ELR (cell line): ENCODE measurements around the gene QSER1.
"Not testable (repeated sequence)": the region's sequence is repeated elsewhere in the genome, so short reads cannot be mapped to it uniquely, and the experiment has no call there.

Source experiments
- DNase-seq: peaks from one replicate; pipeline ENCODE4 v3.0.0-alpha.2; 2015; ENCODE audit warnings: low read depth

QSER1 gene

DNA sequence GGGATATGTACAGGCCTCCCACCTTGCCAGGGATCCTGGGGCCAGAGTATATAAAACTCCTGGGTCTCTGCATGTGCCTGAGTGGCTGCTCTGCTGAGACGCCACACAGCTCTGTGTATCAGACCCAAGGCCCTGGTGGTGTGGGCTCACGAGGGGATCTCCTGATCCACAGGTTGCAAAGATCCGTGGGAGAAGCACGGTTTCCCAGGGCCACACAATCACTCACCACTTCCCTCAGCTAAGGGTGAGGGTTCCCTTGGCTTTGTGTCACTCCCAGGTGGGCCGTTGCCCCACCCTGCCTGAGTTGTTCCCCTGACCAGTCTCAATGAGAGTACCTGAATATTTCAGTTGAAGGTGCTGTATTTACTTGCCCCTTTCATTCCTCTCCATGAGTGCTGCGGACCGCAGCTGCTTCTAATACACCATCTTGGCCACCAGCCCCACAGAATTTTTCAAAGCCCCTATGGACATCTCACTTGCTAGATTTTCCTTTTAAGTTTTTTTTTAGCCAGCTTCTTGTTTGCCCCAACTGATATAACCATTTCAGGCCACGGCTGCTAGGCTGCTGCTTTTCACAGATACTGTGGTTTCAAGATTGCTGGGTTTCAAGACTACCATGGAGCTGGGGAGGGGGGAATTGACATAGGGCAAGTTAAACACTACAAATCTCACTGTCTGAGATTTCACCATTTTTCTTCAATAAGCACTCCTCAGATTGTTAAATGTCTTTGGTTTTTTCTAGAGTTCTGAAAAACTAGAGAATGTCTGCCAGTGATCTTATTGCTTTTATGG lies 109.3 kb downstream of the QSER1 start:
- DNase-seq = no peak

DNA sequence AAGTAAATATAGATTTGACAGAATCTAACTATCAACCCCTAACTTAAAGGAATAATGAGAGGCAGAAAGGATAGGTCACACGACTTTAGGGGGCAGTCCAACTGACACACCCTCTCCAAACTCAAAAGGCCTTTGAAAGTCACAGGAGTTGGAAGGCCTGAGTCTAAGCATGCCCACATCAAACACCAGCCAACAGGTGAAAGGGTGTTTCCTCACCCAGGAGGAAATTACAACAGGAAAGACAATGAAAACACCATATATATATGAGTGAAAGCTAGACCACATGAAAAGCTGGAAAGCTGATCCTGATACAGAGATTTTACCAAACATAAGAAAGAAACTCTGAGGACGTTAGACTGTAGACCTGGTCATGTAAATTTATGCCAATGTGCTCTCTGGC lies 112.6 kb downstream of the QSER1 start:
- DNase-seq = no peak

DNA sequence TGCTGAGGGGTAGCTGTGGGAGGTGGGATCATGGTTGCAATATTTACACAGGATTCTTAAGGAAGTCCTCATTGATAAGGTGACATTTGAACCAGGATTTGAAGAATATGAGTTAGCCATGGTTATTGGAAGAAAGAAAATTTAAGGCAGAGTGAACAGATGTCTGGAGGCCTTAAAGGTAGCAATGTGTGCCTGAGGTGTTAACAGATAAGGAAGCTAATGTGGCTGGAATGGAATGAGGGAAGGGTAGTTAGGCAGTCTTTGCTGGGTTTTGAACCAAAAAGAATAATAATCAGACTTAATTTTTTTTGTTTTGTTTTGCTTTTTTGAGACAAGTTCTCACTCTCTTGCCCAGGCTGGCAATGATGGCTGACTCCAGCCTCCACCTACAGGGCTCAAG lies 113.4 kb downstream of the QSER1 start:
- no peak for DNase-seq

DNA sequence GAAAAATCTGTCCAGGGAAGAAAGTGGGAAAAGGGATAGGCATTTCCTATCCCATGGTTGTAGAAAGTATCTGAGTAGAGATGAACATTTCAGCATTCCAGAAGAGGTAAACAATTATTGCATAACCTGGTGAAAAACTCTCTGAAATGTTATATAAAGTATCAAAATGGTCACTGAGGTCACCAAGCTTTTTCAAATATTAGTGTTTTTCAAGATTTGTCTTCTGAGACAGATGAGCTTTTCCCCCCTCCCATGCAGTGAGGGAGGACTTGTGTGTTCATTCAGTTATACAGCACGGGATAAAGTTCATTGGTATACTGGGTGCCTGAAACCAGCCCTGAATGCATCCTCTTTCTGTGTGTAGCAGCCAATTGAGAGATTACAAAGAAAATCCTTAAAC lies 121.1 kb downstream of the QSER1 start:
- no peak for DNase-seq

DNA sequence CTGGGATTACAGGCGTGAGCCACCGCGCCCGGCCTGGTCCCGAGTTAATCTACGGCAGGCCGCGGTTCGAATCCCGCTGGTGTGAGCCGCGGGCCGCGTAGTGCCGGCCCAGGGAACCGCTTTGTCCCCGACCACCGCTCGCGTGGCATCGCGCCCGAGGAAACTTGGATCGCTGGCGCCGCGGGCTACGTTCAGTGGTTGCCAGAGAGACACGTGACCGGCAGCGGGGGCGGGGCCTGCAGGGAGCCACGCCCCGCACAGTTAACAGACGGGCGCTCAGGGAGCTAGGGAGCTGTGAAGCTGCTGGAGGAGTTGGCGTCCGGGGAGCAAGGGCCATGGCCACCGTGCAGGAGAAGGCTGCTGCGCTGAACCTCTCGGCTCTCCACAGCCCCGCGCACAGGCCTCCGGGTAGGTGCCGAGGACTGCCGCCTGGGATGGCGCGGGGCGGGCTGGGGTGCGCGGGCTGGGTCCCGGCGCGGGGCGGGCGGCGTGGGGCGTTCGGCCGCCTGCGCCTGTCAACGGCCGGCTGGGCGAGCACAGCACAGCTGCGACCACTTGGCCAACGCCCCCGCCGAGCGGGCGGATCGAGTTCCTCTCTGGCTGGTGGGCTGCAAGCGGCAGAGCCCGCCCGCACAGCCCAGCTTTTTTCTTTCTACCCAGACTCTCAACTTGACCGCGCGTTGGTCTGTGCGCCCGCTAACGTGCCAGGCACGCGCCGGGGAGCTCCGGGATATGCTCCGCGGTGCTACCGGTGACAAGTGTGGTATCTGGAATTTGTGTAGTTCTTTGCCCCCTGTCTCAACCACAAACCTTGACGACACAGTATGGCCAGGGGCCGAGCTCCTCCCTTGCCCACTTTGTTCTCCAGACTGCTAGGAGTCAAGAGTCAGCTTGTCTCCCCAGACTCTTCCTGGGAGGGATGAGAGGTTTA lies 123.3 kb downstream of the QSER1 start, which contains the start of gene DEPDC7:
Gene DEPDC7 (plus strand): TSS at position 258 of the 931 bp plus-strand sequence. CDS start 78 bp downstream, at position 336.
- DNase-seq = peak; percentile 90

DNA sequence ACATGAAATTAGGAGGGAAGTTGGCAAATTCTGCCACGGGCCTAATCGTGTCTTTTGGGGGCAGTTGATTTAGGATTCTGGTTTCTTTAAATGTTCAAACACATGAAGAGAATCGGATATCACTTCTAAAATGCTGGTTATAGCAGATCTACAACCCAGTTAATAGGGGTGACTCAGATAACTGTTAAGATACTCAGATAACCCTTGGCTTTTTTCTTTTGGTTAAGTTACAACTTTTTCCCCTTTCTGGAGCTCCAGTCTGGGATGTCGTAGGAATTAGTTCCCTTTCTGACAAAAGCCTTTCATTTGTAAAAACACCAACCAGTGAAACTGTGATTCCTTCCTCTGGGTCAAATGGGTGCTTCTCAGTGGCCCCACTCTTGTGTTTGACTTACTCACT lies 124.0 kb downstream of the QSER1 start:
- peak; percentile 43 for DNase-seq

DNA sequence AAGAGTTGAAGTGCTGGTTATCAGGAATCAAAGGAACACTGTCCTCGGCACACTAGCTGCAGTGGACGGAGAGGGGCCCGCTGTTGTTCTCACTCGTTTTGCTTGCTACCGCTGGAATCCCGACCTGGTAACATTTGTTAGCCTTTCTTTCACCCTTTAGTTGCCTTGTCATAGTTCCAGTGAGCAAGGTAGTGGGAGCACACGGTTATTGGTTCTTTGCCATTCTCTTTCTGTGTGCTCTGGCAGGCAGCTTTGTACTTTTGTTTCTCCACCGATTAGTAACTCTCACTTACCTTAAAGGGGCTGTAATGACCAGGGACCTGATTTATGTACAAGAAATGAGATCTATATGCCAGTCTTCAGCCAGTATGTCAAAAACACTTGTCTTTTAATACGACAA lies 124.9 kb downstream of the QSER1 start:
- DNase-seq = no peak

DNA sequence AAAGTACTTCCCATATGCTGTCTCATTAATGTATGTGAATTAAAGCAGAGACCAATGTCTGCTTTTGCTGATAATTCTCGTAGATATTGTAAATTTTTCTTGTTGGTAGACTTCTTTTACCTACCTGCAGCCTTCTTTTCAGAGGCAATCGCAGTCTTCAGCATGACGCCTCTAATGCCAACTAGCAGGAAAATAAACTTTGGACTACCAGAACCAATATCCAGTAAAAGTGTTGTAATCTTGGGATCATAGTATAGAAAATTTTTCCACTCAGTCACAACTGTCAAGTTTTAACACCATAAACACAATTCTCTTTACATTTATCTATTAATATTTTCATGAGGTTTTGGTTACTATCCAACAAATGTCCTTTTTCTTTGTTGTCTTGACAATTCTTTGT lies 125.4 kb downstream of the QSER1 start:
- DNase-seq = no peak

DNA sequence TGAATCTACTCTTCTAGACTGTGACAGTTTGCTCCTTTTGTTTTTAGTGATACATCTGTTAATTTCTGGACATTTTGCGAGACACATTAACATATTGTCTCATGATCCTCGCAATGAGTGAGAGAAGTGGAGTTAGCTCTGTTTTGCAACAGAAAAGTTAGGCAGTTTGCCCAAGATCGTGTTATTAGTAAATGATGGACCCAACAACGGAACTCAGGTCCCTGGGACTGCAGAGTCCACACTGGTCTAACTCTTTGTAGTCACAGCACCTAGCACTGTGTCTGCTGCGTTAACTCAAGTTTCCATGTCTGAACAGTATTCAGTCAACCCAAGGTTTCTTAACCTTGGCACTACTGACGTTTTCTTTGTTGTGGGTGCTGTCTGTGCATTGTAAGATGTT lies 126.2 kb downstream of the QSER1 start:
- DNase-seq = no peak

DNA sequence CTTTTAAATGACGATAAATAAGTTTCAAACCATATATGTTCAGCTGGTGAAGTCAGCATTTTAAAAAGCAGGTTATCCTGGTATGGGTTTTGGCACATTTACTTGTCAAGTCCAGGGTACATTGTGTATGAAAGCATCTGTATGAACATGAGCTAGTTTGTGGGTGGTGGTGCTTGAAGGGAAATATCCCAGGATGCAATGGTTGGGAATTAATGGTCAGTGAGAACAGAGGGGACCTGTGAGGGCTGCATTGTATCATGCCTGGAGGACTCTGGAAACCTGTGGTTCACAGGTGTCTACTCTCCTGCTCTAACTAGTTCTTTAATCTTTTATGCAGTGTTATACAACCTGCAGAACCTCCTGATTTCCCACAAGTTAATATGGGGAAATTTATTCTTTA lies 128.9 kb downstream of the QSER1 start:
- no peak for DNase-seq

DNA sequence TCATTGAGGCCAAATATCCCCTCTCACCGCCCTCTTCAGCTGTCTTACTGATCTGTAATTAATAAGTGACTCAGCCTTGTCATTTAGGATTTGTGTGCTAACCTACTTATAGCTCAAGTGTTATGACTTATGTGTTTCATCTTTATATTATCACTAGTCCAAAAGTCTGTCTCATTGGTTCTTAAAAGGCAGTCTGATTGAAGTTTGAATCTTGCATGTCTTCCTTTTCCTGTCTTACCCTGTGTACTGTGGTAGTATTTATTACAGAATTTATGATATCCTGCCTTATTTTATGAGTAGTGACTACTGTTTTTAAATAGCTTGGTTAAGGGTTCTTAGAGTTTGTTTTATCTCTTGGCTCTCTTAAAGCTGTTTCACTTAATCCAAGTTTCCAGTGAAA lies 129.3 kb downstream of the QSER1 start:
- DNase-seq = no peak

DNA sequence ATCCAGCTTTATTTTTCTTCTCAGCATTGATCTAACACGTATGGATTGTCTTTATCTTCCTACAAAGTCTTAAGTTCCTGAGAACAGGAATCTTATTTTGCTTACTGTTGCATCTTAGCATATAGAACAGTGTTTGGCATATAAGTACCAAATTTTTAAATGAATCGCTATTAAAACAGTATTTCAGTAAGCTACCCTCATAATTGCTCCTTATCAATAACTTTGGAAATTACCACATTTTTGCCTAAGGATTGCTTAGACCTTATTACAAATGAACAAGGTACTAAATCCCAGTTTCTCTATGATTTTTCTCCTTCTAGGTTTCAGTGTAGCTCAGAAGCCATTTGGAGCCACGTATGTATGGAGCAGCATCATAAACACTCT lies 132.7 kb downstream of the QSER1 start:
- DNase-seq = no peak

DNA sequence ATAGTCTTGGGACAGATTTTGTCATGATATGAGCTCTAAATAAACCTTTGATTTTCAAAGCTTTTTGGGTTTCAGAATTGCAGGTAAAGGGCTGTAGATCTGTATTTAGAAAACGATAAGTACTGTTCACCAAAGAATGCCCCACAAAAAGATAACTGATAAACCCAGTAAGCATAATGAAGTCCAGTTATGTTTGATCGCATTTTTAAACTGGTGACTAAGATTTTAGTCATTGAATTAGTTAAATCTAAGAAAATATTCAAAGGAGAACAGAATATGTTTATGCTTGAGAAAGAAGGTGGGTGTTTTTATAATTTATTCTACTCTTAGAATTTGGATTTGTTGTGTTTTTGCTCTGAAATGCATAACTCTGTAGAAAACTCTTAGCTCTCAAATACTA lies 134.6 kb downstream of the QSER1 start:
- DNase-seq = peak; percentile 53

DNA sequence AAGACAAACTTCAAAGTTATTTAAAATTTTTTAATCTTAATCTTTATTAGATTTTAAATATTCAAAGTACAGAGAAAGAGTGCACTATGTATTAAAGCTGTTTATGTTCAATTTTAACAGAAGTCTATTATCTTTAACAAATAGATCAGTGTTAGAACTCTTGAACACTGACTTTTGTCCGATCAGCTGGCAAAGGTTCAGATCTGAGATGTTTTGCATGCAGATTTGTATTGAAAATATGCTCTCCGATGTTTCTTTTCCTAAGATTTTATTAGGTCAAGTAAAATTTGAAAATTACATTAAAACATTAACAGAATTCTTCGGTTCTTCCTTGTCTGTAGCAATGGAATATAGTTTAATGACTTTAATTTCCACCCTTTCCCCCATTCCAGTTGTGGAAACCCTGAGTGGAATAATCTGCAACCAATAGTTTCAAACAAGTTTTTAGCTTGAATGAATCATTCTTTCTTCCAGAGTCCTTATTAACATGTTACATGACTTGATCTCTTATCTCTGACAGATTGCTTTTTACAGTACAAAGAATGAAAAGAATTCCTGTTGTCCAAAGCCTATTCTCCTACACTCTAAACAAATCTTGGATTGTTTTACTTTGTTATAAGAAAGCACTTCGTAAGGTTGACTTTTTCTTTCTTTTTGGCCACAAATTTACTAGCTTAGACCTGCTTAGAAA lies 135.4 kb downstream of the QSER1 start:
- peak; percentile 35 for DNase-seq

DNA sequence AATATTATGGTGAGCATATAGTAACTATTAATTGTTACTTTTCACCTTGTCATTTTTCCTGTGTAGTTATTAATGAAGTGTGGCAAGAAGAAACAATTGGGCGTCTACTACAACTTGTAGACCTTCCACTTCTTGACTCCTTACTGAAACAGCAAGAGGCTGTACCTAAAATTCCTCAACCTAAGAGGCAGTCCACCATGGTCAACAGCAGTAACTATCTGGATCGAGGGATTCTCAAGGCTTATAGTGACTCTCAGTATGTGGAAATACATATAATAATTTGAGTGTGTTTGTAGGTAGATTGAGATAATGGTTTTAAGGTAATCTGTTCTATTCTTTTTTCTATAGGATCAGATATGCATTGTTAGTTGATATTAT lies 135.9 kb downstream of the QSER1 start:
- DNase-seq = no peak

DNA sequence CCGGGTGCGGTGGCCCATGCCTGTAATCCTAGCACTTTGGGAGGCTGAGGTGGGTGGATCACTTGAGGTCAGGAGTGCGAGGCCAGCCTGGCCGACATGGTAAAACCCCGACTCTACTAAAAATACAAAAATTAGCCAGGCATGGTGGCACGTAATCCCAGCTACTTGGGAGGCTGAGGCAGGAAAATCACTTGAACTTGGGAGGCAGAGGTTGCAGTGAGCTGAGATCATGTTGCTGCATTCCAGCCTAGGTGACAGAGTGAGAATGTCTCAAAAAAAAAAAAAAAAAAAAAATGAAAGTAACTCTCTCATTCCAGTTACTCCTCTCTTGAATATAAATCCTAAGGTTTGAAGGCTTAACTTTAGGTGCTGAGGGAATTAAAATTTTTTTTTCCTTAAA lies 136.6 kb downstream of the QSER1 start:
- DNase-seq = not testable (repeated sequence)
